ENCODE results near the gene KIZ.
"Not testable (repeated sequence)": the region's sequence is repeated elsewhere in the genome, so short reads cannot be mapped to it uniquely, and the experiment has no call there.

KIZ gene

DNA sequence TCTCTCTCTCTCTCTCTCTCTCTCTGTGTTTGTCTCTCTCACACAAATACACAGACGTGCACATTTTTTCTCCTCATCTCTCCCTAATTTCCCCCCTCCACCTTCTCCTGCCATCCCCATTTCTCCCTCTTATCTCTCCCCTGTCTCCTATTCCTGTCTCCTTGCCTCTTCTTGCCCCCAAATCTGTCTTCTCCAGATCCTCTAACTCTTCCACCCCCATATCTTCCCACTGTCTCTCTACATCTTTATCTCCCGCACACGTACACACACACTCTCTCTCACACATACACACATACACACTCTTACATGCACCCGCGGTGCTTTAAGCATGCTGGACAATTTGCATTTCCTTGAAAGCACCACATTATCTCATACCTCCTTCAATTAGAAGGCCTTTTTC lies 15.9 kb downstream of the KIZ start:
- DNase-seq: no peak

GRCh38 chr20:21143194-21143890 lies 17.5 kb downstream of the KIZ start:
- no peak for DNase-seq

DNA sequence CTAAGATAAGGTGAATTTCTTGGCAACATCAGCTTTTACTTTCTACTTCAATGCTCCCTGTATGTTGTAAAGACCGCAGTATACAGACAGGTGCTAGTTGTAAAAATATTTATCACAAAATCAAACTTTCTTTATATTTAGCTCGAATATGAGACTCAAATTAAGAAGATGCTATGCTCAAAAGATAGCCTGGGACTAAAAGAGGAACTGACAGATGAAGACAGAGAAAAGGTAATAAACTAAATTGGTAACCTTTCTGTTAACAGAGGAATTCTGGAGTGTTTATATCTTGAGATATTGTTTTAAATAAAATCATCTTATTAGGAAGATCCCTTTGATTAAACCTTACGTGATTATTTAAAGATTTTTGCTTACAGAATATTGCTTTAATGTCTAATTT lies 19.5 kb downstream of the KIZ start:
- DNase-seq: no peak

DNA sequence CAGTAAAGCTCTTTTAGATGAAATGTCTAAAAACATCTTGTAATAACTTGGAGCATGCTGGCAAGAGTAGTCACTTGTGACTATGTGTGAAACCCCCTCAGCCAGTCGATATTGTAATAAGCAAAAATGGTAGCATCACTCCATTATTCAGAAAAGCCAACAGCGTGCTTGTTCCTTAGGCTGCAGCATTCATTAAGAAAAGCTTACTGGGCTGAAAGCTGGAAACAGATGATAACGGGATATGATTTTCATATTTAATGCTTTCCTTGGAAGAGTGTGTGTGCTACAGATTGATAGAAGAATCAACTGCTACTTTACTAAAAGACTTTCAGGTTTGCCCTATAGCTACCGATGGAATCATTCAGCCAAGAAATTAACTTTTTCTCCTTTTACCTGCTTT lies 20.3 kb downstream of the KIZ start:
- no peak for DNase-seq

DNA sequence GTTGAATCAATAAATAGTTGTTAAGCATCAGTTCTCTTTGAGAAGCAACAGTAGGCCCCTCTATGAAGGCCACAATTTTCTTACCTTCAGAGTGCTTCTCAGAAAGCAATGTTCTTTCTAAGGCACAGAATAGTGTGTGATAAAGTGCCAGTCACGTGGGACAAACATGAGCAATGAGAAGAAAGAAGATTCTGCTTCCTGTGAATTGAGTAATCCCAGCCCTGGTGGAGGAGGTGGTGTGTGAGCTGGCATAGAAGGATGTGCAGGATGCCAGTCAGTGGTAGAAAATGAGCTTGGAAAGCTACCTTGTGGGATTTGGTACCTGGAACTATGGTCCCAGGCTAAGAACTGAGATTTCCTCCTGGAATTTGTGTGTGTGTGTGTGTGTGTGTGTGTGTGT lies 21.7 kb downstream of the KIZ start:
- DNase-seq: no peak

GRCh38 chr20:21149344-21149743 lies 23.5 kb downstream of the KIZ start:
- DNase-seq: no peak

DNA sequence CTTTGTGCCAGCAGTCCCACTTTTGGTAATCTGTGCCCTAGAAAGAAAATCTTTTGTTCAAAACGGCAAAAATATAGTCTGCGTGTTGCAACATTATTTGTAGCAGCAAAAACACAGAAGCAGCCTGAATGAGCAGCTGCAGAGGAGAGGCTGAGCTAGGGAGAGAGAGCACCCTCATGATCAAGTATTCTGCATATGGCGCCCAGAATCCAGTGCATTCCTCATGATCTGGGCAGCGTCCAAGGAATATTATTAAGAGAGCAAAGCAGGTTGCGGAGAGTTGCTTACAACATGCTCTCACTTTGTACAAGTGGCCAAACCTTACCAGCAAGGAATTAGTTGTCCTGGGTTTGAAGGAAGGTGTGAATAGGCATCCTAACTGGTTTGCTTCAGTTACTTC lies 25.9 kb downstream of the KIZ start:
- no peak for DNase-seq

- no peak for DNase-seq
These were observed 28.8 kb downstream of the KIZ start for GRCh38 chr20:21154692-21155091.

DNA sequence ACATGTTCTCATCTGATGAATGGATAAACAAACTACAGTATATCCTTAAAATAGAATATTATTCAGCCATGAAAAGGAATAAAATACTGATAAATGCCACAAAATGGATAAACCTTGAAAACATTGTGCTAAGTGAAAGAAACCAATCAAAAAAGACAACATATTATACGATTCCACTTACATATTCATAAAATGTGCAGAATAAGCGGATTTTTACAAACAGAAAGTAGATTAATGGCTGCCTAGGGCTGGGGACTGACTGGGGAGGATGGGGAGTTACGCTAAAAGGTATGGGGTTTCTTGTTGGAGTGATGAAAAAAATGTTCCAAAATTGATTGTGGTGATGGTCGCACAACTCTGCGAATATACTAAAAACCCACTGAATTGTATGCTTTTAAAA lies 29.4 kb downstream of the KIZ start:
- DNase-seq: no peak

DNA sequence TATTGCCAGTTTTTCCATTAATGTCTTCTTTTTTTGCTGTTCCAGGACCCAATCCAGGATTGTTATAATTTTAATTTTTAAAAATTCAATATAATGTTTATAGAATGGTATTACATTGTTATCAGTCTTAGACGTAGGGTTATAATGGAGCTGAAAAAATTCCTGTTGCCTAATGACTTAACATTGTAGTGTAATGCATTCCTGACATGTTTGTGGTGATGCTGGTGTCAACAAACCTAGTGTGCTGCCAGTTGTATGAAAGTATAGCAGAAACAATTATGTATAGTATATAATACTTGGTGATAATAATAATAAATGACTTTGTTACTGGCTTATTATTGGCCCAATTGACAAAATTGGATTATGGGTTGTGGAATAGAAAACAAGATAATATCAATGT lies 30.4 kb downstream of the KIZ start:
- DNase-seq: no peak

GRCh38 chr20:21157006-21157405 lies 31.1 kb downstream of the KIZ start:
- no peak for DNase-seq

DNA sequence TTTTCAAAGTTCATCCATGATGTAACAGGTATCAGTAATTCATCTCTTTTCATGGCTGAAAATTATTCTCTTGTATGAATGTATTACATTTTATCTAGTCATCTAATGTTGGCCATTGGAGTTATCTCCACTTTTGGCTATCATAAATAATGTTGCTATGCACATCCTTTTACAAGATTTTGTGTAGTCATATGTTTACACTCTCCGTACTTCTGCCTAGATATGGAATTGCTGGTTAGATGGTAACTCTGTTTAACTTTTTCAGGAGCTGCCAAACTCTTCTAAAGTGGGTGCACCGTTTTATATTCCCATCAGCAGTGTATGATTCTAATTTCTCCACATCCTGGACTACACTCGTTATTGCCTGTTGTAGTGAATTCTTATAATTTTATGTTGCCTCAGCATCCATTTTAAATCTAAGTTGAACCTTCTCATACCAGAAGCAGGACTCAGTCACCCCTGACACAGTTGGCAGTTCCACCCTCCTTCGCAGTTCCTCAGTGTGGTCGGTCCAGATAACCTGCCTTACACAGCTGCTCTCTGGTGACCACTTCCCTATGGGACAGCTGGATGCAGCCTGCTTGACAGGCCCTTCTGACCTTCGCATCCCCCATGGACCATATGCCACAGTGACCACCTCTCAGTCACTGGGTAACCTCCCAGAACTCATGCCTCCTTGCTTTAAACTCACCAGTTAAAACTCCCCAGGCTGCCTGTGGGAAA lies 33.9 kb downstream of the KIZ start:
- no peak for DNase-seq

- no peak for DNase-seq
These were observed 36.0 kb downstream of the KIZ start for GRCh38 chr20:21161926-21162325.

- no peak for DNase-seq
These were observed 36.7 kb downstream of the KIZ start for GRCh38 chr20:21162631-21163030.

DNA sequence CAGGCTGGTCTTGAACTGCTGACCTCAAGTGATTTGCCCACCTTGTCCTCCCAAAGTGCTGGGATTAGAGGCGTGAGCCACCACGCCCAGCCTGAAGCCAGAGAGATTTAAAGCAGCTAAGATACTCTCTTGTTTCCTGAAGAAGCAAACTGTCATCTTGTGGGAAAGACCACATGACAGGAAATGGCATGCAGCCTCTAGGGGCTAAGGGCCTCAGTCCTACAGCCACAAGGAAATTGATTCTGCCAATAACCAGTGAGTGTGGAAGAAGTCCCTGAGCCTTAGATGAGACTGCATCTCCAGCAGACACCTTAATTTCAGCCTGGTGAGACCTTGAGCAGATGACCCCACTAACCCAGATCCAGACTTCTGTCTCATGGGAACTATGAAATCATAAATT lies 40.9 kb downstream of the KIZ start:
- DNase-seq: no peak

- no peak for DNase-seq
These were observed 41.4 kb downstream of the KIZ start for GRCh38 chr20:21167261-21167660.

- DNase-seq: not testable (repeated sequence)
These were observed 42.2 kb downstream of the KIZ start for GRCh38 chr20:21168061-21168460.

- no peak for DNase-seq
These were observed 46.7 kb downstream of the KIZ start for GRCh38 chr20:21172626-21173025.

- no peak for DNase-seq
These were observed 47.6 kb downstream of the KIZ start for GRCh38 chr20:21173485-21173884.

DNA sequence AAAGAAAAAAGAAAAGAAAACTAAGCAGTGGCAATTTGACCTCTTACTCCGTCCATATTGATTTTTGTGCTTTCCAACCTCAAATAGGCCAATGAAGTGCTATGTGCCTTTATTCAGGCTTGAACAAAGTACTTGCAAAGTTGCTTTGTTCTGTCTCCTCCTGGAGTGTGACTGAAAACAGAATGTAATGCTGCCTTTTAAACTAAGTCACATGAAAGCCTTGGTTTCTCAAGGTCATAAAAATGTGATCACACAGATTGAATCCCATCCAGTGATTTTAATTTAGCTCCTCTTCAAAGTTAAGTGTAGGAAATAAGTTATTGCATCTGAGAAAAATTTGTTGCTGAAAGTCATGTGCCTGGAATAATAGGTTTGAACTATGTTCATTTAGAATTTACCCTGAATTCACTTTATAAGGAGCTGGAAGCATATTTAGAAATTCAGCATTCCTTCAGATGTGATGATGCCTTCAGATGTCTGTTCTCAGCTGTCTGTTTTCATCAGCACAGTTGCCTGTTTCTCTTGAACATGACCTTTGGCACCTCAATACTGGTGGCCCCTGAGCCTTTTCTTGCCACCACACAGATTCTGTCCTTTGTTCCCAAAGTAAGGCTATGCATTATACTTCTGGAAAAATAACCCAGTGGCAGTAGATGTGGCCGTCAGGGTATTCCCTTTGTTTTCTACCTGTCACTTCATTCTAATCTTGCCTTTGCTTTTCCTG lies 48.8 kb downstream of the KIZ start:
- DNase-seq: no peak

- DNase-seq: no peak
These were observed 49.6 kb downstream of the KIZ start for GRCh38 chr20:21175433-21175832.

DNA sequence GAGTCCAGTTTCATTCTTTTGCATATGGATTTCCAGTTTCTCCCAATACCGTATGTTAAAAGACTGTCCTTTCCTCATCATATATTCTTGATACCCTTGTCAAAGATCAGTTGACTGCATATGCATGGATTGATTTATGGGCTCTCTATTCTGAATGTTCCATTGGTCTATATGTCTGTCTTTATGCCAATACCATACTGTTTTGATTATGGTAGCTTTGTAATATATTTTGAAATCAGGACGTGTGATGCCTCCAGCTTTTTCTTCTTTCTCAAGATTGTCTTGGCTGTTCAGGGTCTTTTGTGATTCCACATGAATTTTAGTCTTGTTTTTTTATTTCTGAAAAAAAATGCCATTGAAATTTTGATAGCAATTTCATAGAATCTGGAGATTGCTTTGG lies 51.9 kb downstream of the KIZ start:
- no peak for DNase-seq

- DNase-seq: no peak
These were observed 53.9 kb downstream of the KIZ start for GRCh38 chr20:21179757-21180156.

DNA sequence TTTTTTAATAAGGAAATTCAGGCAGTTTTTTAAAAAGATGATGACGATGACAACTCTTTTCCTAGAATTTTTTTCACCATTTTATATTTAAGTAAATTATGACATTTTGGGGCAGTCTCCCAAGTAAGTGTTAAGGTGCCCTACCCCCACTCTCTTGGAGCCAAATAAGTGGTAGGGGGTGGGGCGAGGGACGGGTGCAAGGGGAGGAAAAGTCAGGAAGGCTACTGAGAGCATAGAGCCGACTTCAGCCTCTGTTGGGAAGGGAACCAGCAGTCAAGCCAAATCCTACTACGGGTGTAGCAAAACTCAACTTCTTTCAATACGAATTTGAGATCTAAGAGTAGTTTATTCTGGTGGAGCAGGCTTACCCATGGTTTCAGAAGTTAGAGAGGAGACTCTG lies 54.4 kb downstream of the KIZ start:
- no peak for DNase-seq
